ENCODE measurements around the gene DNASE2.
A peak's percentile ranks its signal among the peaks of the same experiment; 100 is the strongest.

Gene DNASE2

DNA sequence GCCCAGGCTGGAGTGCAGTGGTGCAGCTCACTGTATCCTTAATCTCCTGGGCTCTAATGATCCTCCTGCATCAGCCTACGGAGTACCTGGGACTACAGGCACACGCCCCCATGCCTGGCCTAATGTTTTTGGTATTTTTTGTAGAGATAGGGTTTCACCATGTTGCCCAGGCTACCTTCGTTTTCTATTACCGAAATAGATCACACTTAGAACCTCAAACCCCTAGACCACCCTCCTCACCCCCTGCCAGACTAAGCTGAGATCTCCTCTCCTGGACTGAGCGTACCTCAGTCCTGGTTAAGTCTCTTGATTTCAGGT lies 5.4 kb upstream of the DNASE2 start:
- DNase-seq, result no peak

DNA sequence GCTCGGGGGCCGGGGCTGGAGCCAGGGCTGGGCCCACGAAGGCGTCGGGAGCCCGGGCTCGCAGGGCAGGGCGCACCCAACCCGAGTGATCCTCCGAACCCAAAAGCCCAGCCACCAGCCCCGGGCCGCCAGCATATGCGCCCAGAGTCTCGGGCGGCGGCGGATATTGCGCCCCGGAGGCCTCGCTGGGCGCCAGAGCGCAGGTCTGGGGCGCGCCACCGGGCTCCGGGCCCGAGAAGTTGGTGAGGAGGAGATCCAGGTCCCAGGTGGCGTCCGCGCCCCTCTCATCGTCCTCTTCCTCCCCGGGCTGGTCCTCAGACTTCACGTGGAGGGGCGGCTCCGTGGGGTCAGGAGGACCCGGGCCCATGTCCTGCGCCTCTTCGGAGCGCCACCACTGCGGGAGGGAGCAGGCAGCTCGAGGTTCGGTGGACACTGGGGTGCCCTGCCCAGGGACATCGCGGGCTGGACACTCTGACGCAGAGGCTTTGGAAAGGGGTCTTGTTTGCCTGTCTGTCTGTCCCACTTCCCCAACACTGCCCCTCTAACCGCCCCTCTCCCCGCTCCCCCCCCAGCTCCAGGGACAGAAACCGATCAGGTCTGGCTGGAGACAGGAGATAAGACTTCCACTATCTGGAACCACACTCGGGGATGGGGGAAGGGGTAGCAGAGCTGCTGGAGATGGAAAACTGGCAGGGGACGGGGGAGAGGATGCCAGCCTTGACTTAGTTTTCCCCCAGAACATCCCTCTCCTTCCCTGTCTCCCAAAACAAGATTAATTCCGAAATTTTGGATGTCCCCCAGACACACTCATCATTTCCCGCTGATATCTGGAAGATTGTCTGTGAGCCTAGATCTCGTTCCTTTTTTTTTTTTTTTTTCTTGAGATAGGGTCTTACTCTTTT lies 4.8 kb upstream of the DNASE2 start:
- no peak for DNase-seq

DNA sequence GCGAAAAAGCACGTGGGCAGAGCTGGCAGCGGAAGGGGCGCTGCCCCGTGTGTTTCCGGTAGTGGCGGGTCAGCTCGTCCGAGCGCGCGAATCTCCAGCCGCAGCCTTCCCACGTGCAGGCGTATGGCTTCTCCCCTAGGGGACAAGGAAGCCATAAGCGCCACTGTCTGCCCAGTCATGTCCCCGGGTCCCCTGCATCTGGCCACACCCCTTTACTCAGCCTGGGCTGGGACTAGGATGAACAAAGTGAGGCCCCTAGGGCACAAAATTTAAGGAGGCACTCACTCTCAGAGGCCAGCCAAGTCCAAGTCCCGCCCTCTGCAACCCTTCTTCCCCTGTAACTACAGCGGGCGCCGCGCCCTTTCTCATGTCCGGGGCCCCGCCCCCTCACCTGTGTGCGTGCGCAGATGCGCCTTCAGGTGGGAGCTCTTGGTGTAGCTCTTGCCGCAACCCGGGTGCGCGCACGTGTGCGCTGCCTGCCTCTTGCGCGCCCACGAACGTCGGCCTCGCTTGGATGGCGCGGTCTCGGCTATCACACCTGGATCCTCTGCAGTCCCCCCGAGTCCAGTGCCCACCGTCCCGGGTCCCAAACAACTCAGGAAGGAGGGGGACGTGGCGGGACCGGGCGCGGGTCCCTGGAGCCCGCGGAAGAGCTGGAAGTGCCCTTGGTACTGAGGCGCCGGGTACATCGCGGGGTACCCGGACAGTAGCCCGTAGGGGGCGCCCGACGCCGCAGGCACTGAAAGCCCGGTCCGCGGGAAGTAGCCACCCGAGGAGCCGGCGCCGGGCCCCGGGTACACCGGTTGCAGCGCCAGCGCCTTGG lies 3.9 kb upstream of the DNASE2 start:
- peak; percentile 25 for DNase-seq

DNA sequence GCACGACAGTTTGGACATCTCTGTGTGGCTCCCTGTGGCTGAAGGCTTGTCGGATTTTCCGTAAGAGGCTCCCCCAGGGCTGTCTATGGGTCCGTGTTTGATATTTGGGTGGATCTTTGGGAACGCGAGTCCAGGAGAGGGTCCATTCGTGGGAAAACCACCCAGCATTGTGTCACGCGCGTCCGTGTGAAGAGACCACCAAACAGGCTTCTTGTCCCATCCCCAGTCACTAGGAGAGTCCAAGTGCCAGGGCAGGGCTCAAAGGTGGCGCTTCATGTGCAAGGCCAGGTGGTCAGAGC lies 3.3 kb upstream of the DNASE2 start:
- no peak for DNase-seq

DNA sequence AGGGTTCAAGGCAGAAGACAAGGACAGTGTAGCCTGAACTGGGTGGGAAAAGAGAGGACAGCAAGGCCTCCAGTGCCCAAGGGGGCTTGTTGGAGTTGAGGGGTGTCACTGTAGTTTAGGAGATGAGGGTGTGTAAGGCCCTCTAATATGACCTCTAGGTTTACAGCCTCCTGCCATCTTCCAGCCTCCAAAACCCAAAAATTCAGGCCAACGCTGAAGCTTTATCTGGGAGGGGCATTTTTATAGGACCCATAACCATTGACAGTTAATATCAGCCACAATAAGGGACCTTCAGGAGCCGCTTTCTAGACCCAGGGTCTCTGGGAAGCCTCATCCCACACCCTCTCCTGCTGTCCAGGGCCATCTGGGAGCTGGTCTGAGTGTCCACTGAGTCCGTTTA lies 3.0 kb upstream of the DNASE2 start:
- DNase-seq, result no peak

DNA sequence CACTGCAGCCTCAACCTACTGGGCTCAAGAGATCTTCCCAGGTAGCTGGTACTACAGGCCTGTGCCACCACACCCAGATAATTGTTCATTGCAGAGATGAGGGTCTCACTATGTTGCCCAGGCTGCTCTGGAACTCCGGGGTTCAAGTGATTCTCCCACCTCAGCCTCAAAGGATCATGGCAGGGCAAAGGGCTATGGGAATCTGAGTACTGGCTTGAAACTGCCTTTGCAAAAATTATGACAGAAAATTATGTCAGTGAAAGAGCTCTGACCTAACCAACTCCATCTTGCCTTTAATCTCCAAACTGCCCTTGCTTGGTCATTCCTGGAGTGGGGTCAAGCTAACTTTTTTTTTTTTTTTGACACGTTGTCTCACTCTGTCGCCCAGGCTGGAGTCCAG lies 1.3 kb upstream of the DNASE2 start:
- no peak for DNase-seq

DNA sequence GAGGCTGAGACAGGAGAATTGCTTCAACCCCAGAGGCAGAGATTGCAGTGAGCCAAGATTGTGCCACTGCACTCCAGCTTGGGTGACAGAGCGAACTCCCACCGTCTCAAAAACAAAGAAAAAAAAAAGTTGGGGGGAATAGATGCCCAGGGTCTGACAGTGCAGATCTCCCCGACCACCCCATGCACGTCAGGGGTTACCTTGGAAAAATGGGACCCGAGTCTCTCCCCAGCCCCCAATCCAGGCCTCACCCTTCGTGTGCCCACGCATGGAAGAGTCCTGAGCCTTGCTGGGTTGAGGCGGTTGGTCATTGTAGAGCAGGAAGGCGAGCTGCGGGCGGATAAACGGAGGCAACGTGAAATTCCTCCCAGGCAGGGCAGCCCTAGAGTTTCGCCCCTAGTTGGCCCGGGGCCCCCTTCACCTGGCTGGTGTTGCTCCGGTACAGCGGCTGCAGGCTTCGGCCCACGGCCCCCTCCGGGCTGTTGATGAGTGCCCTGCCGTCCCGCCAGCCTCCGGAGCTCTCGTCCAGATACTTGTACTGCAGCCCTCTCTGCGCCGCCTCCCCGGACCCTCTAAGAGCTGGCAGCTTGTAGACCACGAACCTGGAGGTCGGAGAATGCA lies 588 bp downstream of the DNASE2 start:
- no peak for DNase-seq

DNA sequence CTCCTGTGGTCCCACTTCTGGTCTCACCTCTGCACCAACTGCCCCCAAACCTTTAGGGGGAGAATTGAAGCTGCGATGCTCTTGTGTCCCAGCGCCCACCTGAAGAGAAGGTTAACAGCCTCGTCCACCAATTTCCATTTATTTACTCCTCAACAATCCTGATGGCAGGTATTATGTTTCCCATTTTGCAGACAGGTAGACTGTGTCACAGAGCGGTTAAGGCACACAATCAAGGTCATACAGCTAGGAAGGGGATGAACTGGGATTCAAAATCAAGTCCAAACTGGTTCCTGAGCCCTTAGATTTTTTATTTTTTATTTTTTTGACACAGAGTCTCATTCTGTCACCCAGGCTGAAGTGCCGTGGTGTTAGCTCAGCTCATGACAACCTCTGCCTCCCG lies 6.2 kb downstream of the DNASE2 start:
- DNase-seq, result no peak

DNA sequence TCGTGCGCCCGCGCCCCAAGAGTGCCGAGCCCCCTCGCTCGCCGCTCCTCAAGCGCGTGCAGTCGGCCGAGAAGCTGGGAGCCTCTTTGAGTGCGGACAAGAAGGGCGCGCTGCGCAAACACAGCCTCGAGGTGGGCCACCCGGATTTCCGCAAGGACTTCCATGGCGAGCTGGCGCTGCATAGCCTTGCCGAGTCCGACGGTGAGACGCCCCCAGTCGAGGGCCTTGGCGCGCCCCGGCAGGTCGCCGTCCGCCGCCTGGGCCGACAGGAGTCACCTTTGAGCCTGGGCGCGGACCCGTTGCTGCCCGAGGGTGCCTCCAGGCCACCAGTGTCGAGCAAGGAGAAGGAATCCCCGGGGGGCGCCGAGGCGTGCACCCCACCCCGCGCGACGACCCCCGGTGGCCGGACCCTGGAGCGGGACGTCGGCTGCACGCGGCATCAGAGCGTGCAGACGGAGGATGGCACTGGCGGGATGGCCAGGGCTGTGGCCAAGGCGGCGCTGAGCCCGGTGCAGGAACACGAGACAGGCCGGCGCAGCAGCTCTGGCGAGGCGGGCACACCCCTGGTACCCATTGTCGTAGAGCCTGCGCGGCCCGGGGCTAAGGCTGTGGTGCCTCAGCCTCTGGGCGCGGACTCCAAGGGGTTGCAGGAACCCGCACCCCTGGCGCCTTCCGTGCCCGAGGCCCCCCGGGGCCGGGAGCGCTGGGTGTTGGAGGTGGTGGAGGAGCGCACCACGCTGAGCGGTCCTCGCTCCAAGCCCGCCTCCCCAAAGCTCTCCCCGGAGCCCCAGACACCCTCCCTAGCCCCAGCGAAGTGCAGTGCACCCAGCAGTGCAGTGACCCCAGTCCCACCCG lies 7.1 kb downstream of the DNASE2 start:
- DNase-seq, result no peak

DNA sequence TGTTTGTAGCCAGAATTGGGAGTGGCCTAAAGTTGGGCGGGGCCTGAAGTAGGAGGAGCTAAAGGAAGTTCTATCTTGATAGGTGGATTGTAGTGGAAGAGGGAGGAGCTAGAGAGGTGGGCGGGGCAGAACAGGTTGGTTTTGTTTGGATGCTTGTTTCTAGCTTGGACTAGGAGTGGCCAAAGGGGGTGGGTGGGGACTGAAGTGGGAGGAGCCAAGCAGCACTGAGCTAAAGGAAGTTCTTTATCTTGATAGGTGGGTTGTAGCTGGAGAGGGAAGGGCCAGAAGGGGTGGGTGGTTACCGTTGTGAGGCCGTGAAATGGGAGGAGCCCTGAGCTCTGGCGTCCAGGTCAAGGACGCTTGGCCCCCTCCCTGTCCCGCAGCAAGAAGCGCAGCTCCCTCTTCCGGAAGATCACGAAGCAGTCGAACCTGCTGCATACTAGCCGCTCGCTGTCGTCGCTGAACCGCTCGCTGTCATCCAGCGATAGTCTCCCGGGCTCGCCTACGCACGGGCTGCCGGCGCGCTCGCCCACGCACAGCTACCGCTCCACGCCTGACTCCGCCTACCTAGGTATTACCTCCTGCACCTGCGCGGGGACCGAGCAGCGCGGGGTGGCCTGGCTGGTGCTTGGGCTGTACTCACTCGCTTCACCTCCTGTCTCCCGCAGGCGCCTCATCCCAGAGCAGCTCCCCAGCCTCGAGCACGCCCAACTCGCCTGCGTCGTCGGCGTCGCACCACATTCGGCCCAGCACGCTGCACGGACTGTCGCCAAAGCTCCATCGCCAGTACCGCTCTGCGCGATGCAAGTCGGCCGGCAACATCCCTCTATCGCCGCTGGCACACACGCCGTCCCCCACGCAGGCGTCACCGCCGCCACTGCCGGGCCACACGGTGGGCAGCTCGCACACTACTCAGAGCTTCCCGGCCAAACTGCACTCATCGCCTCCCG lies 8.0 kb downstream of the DNASE2 start:
- DNase-seq, result no peak

DNA sequence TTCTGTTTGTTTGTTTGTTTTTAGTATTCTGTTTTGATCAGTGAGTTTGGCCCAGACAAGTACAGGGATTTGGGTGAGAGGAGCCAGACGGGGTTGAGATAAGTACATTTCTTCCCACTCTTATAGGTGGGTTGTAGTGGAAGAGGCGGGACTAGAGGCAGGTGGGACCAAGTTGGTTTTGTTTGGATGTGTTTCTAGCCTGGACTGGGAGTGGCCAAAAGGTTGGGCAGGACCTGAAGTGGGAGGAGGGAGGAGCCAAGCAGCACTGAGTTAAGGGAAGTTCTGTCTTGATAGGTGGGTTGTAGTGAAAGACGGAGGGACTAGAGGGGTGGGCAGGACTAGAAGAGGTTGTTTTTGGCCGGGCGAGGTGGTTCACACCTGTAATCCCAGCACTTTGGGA lies 9.0 kb downstream of the DNASE2 start:
- no peak for DNase-seq

DNA sequence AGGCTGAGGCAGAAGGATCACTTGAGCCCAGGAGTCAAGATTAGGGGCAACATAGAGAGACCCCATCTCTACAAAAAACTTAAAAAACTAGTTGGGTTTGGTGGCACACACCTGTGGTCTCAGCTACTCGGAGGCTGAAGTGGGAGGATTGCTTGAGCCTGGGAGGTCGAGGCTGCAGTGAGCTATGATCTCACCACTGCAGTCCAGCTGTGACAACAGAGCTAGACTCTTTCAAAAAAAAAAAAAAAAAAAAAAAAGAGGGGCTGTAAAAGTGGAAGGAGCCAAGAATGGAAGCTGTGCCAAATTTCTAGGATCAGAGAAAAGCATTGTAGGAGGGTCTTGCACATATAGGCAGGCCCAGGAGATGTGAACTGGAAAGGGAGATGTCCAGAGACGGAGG lies 9.6 kb downstream of the DNASE2 start:
- no peak for DNase-seq

DNA sequence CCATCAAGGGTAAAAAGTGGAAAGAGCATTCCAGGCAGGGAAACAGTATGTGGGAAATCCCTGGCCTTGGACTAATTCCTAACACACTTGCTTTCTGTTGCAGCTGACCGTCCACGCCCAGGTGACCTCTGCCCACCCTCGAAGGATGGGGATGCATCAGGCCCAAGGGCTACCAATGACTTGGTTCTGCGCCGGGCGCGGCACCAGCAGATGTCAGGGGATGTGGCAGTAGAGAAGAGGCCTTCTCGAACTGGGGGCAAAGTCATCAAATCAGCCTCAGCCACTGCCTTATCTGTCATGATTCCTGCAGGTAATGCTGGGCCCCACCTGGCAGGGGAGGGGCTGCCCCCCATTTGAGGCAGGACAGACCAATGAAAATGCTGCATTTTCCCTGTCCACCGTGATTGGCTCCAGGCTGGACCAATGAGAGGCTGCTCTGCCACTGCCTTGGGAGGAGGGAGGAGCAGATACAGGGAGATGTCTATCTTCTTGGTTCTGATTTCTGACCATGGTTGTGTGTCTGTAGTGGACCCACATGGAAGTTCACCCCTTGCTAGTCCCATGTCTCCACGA lies 12.6 kb downstream of the DNASE2 start:
- DNase-seq, result no peak

DNA sequence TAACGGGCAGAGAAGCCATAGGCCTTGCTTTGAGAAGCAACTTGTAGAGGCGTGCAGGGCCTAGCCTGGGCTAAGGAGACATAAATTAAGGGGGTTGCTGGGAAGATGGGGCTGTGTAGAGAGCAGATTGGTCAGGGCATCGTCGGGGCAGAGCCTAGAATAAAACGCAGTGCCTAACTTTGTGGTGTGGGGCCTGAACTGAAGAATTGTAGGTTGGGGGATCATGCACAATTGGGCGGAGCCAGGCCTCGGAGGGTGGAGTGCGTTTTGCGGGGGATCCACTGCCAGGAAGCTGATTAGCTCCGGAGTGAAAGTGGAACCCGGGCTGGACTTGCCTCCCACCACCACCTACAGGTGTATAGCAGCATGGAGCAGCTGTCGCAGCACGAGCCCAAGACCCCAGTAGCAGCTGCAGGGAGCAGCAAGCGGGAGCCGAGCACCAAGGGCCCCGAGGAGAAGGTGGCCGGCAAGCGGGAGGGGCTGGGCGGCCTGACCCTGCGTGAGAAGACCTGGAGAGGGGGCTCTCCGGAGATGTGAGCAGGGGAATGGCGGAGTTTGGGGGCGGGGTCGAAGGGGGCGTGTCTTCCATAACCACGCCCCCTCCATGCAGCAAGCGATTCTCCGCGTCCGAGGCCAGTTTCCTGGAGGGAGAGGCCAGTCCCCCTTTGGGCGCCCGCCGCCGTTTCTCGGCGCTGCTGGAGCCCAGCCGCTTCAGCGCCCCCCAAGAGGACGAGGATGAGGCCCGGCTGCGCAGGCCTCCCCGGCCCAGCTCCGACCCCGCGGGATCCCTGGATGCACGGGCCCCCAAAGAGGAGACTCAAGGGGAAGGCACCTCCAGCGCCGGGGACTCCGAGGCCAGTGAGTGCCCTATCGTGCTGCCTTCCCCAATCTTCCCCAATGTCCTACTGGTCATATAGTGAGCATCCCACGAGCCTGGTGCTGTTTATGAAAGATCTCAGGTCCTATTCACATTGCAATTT lies 13.8 kb downstream of the DNASE2 start:
- no peak for DNase-seq

DNA sequence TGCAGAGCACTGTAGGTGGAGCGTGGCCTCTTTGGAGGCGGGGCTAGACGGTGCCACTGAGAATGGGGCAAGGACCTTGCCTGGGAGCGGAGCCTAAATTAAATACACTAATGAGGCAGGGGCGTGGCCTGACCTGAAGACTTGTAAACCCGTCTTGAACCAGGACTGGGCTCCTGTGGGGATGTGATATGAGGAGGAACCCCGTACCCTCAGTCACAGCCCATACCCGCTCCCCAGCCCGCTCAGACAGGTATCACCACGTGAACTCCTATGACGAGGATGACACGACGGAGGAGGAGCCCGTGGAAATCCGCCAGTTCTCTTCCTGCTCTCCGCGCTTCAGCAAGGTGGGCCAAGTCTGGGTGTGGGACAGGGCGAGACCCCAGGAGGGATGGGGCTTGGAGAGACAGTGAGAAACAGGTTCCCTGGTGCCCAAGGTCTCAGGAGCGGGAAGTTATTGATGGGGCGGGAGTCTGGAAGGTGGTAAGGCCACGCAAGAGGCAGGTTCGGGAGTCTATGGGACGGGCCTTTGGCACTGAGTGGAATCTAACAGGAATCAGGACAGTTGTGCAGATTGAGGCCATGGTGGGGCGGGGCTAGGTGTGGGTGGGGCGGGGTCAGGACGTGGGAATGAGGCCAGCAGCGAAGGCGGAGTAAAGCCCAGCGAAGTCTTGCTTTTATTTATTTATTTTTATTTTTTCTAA lies 14.7 kb downstream of the DNASE2 start:
- DNase-seq, result no peak

DNA sequence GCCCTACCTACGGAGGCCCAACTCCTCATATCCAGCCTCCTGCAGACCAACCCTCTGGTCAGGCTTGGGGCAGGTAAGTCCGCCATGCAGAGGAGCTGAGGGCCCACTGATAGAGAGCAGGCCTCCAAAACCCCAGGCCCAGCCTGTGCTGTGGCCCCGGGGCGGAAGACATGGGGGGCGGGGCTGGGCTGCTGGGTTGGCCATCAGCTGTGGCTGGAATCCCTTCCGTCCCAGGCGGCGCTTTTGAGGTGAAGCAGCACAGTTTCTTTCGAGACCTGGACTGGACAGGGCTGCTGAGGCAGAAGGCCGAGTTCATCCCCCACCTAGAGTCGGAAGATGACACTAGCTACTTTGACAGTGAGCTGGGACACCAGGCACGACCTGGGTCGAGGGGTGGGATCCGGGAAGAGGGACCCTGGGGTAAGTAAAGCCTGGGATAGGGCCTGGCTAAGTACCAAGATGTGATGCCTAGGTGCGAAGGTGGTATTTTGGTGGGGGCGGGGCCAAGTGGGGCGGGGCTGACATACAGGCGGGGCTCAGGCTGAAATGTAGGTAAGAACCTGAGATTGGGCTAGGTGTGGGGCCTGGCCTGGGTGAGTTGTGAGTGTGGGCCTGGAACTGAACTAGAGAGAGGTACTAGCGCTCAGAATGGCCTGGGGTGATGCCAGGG lies 15.4 kb downstream of the DNASE2 start:
- no peak for DNase-seq

DNA sequence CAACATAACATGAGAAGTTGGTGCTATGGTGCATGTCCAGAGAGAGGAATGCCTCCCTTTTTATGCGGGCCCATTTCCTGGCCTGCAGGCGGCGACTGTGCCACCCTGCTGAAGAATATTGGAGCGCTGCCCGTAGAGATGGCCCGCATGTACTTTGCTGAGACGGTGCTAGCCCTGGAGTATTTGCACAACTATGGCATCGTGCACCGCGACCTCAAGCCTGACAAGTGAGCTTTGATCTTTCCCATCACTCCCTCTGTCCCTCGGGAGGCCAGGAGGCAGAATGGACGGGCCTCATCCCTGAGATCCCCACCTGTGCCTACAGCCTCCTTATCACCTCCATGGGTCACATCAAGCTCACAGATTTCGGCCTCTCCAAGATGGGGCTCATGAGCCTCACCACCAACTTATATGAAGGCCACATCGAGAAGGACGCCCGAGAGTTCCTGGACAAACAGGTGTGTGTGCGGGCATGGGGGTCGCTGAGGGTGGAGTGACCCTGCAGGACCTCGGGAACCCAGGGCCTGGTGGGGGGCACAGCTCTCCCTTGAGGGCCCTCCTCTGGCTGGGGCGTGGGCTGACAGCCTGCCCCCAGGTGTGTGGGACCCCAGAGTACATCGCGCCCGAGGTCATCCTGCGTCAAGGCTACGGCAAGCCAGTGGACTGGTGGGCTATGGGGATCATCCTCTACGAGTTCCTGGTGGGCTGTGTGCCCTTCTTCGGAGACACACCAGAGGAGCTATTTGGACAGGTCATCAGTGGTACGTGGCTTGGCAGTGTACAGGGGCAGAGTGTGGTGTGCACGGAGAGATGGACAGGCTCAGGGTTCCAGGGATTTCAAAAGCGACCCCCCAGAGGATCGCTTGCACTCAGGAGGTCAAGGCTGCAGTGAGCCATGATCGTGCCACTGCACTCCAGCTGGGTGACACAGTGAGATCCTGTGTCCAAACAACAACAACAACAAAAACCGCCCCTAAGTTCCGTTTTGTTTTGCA lies 16.2 kb downstream of the DNASE2 start:
- DNase-seq, result no peak

DNA sequence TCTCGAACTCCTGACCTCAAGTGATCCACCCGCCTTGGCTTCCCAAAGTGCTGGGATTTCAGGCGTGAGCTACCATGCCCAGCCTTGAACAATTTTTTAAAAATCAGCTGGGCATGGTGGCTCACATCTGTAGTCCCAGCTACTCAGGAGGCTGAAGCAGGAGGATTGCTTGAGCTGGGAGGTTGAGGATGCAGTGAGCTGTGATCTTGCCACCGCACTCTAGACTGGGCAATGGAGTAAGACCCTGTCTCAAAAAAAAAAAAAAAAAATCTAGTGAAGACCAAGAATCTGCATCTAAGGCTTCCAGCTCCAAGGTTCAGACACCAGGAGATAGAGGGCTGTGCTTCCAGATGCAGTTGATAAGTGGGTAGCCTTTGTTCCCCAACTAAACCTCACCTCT lies 17.1 kb downstream of the DNASE2 start:
- DNase-seq, result no peak
